ENCODE data around the gene SV2C.

Gene SV2C

GRCh38 chr5:76194340-76194739, 111.2 kb downstream of the SV2C start:
- no peak overlapping the region for H3K4me3 ChIP-seq (ENCODE audit: low read depth, low read length)
- no peak for TF ChIP-seq CTCF (IDR thresholded peaks at IDR 0.05; ENCODE audit: low read depth, low read length)

- no peak overlapping the region for H3K4me3 ChIP-seq (ENCODE audit: low read depth, low read length)
- TF ChIP-seq CTCF (IDR thresholded peaks at IDR 0.05; ENCODE audit: low read depth, low read length) = no peak
Measured at GRCh38 chr5:76196457-76196856, 113.3 kb downstream of the SV2C start.

GRCh38 chr5:76196886-76197489, 113.8 kb downstream of the SV2C start:
- no peak overlapping the region for H3K4me3 ChIP-seq (ENCODE audit: low read depth, low read length)
- no peak for TF ChIP-seq CTCF (IDR thresholded peaks at IDR 0.05; ENCODE audit: low read depth, low read length)

- no peak for TF ChIP-seq CTCF (IDR thresholded peaks at IDR 0.05; ENCODE audit: low read depth, low read length)
- H3K4me3 ChIP-seq (ENCODE audit: low read depth, low read length) = no peak overlapping the region
Measured at GRCh38 chr5:76197726-76198125, 114.5 kb downstream of the SV2C start.

- TF ChIP-seq CTCF (IDR thresholded peaks at IDR 0.05; ENCODE audit: low read depth, low read length) = no peak
- no peak overlapping the region for H3K4me3 ChIP-seq (ENCODE audit: low read depth, low read length)
Measured at GRCh38 chr5:76199336-76200318, 116.4 kb downstream of the SV2C start.

GRCh38 chr5:76202182-76202581, 119.0 kb downstream of the SV2C start:
- H3K4me3 ChIP-seq (ENCODE audit: low read depth, low read length) = no peak overlapping the region
- TF ChIP-seq CTCF (IDR thresholded peaks at IDR 0.05; ENCODE audit: low read depth, low read length) = no peak

- no peak for TF ChIP-seq CTCF (IDR thresholded peaks at IDR 0.05; ENCODE audit: low read depth, low read length)
- H3K4me3 ChIP-seq (ENCODE audit: low read depth, low read length) = no peak overlapping the region
Measured at GRCh38 chr5:76204191-76204590, 121.0 kb downstream of the SV2C start.
